HFF-Myc (cell line): ENCODE data around the gene WDR7.

ENCODE experiments used
- DNase-seq: peaks from one replicate; pipeline ENCODE4 v3.0.0-alpha.2; 2011; ENCODE audit warnings: low read depth; ENCODE audit errors: extremely low read depth
- H3K4me3 ChIP-seq: replicated peaks from 2 replicates; pipeline ENCODE4 v1.5.1; 2011; ENCODE audit warnings: low read depth, mild to moderate bottlenecking, control low read depth, low read length
- TF ChIP-seq, protein P1 (sequence below): IDR thresholded peaks from 2 replicates; pipeline ENCODE4 v1.5.1; 2012; ENCODE audit warnings: mild to moderate bottlenecking, low read depth, low read length, control low read depth; ENCODE audit errors: missing control alignments

WDR7 gene

DNA sequence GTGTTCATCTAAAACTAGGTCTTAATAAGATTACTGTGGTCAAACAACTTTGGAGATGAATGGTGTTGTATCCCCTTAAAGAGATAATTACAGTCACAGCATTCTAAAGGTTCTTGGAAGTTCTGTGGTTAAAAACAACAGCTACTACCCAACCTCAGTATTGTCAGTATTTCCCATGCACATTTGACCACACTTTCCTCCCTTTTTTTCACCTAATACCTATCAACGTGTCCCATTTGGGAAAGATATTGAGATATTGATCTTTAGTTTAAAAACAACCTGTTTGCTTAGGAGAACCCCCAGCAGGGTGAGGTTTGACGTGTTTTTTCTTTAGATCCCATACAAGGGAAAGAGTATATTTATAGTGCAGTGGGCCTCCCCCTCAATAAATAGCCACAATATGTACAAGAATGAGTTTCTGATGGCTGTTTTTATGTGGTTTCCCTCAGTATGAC, 65.6 kb downstream of the WDR7 start:
- TF ChIP-seq, protein P1, sequence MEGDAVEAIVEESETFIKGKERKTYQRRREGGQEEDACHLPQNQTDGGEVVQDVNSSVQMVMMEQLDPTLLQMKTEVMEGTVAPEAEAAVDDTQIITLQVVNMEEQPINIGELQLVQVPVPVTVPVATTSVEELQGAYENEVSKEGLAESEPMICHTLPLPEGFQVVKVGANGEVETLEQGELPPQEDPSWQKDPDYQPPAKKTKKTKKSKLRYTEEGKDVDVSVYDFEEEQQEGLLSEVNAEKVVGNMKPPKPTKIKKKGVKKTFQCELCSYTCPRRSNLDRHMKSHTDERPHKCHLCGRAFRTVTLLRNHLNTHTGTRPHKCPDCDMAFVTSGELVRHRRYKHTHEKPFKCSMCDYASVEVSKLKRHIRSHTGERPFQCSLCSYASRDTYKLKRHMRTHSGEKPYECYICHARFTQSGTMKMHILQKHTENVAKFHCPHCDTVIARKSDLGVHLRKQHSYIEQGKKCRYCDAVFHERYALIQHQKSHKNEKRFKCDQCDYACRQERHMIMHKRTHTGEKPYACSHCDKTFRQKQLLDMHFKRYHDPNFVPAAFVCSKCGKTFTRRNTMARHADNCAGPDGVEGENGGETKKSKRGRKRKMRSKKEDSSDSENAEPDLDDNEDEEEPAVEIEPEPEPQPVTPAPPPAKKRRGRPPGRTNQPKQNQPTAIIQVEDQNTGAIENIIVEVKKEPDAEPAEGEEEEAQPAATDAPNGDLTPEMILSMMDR: no peak
- DNase-seq: no peak
- no peak overlapping the region for H3K4me3 ChIP-seq

- TF ChIP-seq, protein P1: no peak
- H3K4me3 ChIP-seq: no peak overlapping the region
- no peak for DNase-seq
Measured at GRCh38 chr18:56721031-56721430, 69.9 kb downstream of the WDR7 start.

- no peak for DNase-seq
- no peak overlapping the region for H3K4me3 ChIP-seq
- TF ChIP-seq, protein P1: no peak
Measured at GRCh38 chr18:56721491-56721890, 70.3 kb downstream of the WDR7 start.

DNA sequence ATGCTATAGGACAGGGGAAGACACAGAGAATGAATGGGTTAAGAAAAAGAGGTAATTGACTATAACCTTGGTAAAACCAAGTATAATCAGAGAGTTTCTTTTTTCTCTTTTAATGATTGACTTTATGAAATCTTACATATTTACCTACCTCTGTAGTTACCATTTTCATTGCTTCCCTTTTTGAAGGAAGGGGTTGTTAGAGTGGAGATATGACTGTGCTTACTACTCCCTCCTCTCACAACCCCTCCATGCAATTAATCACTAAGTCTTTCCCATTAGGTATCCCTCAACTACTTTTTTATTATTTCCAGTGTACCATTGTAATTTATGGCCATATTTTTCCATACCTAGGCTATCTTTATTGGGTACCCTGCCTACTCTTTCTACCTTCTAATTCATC, 71.4 kb downstream of the WDR7 start:
- no peak overlapping the region for H3K4me3 ChIP-seq
- TF ChIP-seq, protein P1: no peak
- DNase-seq: no peak

DNA sequence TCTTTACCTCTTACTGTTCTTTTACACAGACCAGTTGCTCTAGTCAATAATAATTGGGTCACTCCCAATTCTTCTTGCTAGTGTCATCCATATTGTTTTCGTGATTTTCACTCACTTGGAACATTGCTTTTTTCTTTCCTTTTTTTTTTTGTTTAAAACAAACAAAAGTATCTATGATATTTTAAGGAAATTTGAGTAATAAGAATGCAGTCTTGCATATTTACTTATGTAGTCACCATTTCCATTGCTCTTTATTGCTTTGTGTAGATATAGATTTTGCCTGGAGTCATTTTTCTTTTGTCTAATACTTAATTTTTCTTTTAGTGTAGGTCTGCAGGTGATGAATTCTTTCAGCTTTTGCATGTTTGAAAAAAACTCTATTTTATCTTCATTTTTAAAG, 71.9 kb downstream of the WDR7 start:
- no peak overlapping the region for H3K4me3 ChIP-seq
- DNase-seq: no peak
- TF ChIP-seq, protein P1: no peak

GRCh38 chr18:56723706-56724105, 72.5 kb downstream of the WDR7 start:
- no peak overlapping the region for H3K4me3 ChIP-seq
- DNase-seq: no peak
- TF ChIP-seq, protein P1: no peak

DNA sequence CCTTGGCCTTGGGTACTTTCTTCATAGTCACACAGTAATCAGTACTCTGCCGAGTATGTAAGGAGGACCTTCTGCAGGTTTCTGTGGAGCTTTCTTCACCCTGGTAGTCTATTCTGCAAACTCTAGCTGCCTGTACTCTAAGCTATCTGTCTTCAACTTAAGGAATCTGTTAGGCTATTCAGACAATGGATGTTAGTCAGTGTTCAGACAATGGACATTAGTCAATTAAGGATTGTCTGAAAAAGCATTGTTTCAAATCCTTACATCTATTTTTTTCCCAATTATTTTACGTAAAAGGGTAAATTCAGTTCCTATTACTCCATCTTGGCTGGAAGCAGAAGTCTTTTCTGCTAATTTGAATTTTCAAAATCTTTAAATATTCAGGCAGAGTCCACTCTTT, 75.7 kb downstream of the WDR7 start:
- TF ChIP-seq, protein P1: no peak
- no peak overlapping the region for H3K4me3 ChIP-seq
- no peak for DNase-seq
